Muscle of back (tissue), 11 donors: ENCODE measurements around the gene MDGA2. TPM values are rescaled to one million over a fixed set of nuclear protein-coding genes. Genes with fewer than 3 reads are reported as not detected.

Source experiments
- DNase-seq, 3 donors: peaks; one replicate each; pipeline versions ENCODE4 v3.0.0 to v3.0.0-alpha.2; 2013
- polyA plus RNA-seq, 10 donors: library from polyadenylated mRNA; unstranded; fragments of 120-200 nt; gene quantifications; one replicate each; pipeline ENCODE4 v1.2.1, GENCODE V29; 2013; ENCODE audit not compliant: insufficient read length in 10 of 10

MDGA2 gene
- polyA plus RNA-seq, 10 donors, result 0.14 to 0.71 (median 0.37) TPM

DNA sequence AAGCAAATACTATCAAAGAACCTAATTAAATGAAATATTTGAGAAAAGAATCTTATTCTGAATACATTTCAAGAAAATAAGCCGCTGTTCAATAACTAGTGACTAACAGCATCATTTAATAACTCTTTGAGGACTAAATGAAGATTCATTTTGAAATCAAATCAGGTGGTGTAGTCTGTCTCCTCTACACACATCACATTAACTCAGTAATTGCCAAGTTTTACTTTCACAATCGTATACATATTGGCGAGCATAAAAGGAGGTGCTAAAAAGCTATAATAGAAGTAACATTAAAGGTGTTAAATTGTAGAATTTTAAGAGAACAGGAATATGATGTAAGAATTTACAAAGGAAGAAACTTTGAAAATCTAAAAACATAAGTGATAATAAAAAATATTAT lies 185.1 kb downstream of the MDGA2 start:
- DNase-seq, result no peak

DNA sequence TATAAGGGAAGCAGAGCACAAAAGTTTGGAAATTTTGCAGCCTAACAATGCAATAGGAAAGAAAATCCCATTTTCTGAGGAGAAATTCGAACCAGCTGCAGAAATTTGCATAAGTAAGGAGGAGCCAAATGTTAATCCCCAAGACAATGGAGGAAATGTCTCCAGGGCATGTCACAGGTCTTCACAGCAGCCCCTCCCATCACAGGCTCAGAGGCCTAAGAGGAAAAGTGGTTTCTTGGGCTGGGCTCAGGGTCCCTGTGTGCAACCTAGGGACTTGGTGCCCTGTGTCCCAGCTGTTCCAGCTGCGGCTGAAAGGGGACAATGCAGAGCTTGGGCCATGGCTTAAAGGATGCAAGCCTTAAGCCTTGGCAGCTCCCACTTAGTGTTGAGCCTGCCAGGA lies 190.0 kb downstream of the MDGA2 start:
- no peak for DNase-seq

DNA sequence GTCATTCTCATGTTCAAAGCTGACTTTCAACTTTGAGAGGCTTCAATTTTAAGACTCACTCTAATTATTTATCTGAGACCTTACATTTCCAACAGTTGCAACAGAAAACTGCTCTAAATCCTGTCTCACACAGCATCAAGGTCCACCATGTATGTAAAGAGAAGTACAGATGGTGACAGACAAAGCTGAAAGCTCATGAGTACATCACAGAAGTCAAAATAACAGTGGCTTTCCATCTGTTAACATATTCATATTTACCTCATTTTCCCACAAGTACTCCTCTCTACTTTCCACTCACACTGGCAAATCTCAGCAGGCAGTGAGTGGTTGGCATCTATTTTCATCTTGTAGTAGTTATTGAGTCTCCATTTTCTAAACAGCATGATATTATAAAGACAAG lies 192.0 kb downstream of the MDGA2 start:
- DNase-seq, result no peak

DNA sequence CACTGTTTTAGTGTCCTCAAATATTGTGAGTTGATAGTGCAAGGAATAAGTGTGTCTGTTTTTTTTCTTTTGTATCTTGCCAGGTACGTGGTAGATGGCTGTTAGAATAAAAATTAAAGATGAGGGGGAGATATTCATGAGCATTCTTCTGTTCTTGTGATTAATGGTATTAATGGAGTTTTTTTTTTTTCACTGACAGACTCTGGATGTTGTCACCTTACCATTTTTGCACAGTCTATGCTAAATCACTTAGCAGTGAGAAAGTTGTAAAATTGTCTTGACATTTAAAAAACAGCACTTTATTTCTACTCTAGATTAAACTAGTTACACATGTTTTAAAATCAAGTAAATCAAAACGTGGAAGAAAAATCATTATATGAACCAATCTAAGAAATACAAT lies 204.3 kb downstream of the MDGA2 start:
- no peak for DNase-seq

DNA sequence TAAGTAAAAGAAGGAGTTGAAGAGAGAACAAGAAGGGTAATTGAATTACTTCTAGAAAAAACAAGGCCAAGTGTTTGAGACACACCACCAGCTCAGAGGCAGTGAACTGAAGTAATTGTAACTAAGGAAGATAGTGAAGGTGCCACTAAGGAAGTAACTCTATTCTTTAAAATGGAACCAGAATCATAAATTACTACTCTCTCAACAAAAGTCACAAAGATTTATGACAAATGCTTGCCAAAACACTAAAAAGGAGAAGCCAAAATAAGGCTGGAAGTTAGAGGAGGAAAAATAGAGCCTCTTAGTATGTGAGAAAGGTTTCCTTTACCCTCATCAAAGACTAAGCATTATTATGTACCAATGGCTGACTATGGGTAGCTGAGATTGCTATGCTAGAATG lies 208.5 kb downstream of the MDGA2 start:
- no peak for DNase-seq

DNA sequence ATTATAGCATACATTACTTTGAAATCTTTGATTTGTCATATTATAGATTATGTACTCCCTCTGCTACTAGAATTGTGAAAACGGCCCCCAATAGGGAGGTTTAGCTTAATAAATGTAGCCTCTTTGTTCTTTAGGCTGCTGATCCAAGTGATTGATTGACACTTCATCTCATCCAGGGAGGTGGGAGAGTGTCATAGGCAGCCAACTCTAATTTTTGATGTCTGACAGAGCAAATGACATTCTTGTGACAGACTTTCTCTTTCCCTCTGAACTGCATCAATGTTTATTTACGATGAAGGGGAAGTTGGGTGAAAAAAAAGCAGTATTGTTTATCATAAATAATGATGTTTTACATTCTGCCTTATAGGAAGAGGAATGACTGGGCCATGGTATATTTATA lies 221.4 kb downstream of the MDGA2 start:
- no peak for DNase-seq

DNA sequence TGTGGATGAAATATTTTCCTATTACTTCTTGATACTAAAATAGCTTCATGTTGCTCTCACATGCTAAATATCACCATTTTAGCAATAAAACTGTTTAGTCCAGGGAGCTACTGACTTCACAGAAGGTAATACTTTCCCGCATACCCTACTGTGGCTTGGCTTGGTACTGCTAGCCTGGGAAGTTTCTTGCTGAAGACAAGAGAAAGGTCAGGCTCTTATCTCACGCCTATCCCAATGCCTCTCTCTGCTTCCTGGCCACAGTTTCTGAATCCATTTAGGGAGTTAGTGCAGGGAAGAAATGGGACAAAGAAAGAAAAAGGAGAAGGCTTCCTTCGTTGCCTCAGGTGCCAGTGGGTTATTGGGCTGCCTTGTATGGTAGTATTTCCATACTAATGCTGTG lies 228.3 kb downstream of the MDGA2 start:
- no peak for DNase-seq

DNA sequence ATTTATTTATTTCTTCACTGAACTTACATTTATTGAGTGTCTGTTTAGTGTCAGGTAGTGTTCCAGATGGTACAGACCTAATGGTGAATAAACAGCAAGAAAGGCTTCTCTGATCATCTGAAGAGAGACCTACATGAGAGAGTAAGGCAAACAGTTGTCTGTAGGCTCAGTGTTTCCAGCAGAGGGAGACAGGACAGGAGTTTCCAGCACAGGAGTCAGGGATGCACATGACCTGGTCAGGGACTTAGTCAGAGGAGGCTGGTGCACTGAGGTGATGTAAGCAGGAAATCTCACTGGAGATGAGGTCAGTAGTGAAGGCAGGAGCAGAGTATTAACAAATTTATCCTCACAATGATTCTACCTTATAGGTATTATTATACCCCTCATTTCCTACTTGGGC lies 233.2 kb downstream of the MDGA2 start:
- DNase-seq, result peak in 1 of 3 donors; percentile 4

DNA sequence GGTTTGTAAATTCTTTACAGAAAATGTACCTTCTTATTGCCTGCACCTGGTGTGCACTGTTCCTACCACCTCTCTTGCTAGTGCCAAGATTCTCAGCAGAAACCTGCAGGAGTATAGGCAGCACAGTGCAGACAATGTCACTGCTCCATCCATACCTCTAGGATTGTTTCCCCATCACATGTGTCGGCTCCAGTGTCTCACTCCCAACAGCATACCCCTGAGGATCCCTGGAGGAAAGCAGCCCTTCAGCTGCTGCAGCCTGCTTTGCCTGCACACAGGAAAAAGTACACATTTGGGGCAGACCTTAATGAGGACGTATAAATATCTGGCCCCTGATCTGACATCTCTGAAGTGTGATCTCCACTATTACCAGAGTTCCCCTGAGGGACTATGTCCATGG lies 235.5 kb downstream of the MDGA2 start:
- DNase-seq, result no peak

DNA sequence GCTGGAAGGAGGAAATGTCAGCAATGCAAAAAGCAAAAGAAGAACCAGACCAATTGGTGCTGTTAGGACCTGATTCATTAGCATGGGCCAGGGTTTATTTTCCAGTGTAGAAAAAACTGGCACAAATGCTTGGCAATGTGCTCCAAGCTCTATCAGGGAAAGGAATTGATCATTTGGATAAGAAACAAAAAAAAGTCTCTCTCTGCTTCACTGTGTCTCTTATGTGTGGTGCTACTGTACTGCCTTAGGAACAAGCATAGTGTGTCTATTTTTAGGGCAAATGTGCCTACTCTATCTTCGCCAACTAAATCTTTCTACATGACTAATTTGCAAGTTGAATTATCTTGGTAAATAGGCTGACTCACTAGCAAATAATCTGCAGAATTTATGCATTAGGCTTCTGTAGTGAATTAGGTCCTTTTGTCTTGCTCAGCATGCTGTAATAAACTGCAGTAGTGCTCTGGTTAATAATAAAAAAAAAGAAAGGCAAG lies 236.7 kb downstream of the MDGA2 start:
- DNase-seq, result peak in 2 of 3 donors; percentile 9 to 38

DNA sequence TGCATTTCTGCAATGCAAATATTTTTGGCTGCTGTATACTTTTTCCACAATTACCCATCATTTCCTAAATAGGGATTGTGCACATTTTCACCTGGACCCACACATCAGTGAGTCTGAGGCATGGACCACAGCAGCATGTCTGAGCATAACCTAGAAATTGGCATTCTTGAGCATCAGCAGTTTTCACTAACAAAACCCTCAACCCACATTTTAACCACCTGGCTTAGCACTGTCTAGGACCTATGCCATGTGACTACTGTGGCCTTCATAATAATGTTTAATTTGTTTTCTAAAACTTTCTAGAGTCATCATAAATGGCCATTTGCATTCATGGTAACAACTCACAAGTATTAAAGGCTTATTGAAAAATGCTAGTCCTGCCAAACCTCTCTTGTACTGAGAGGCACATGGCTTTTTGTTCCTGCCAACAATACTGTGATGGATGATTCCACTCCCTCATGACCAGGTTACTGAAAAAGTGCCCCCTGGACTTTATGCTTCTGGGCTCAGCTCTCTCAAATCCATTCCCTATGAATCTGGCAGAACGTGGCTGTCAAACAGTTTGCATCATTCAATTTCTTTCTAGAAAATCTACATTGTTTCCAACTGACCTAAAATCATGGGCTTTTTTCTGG lies 240.0 kb downstream of the MDGA2 start:
- DNase-seq, result peak in 1 of 3 donors; percentile 4

DNA sequence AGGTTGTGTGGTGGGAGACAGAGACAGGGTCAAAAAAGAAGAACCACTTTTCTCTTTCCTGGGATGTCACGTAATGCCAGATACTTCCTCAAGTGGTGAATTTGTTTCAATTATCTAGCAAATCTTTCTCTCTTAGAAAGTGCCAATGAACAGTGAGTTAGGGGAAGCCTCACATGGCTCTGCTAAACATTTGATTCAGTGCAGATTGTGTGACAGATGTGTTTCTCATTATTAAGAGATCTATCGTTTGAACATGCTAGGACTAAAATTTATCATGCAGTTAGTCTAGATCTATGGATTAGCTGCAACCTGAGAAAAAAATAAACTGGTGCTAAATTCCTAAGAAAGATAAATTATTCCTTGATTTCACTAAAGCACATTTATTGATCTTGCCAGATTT lies 247.8 kb downstream of the MDGA2 start:
- no peak for DNase-seq

DNA sequence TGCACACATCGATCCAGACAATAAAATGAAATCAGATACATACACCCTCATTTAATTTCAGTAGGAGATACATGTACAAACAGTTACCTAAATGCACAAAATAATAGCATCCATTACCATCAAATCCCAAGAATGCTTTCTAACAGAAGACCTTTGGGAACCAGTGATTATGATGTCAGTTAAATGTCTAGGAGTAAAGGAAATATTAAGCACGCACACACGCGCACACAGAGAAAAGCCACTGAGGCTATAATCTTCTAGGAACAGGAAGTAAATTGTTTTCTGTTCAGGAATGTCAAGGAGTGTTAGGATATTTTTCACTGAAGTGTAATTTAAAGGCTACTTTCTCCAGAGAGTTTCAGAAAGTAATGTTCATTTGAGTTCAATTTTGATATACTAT lies 250.1 kb downstream of the MDGA2 start:
- no peak for DNase-seq

DNA sequence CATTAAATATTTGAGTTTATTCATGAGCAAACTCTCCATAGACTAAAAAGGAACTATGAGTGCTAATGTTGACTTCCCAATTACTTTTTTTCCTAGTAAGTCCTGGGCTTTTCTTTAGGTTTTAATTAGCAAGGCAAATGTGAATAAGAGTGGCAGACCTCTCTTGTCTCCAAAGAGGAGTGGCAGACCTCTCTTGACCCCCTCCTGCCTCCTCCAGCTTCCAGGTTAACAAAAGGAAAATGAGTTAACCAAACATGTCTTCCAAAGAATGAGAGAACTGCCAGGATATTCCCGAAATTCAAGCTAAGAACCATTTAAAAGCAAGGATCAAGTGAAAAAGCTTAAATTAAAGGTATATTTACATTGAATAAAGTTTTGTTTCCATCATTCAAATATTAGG lies 253.2 kb downstream of the MDGA2 start:
- DNase-seq, result no peak

DNA sequence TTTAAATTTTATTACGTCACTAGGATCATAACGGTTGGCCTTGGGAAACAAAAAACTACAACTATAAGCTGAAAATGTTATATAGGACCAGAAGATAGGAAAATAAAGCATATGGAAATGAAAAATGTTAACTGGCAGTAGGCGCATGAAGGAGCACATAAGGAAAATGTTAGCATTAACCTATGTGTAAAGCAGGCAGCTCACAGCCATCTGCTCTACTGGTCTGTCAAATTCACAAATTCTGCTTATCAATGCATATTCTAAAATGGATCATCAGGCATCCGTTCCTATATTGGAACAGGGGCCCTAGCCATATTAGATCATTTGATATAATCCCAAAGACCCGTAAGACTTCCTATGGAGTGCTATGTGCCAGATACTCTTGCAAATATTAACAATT lies 263.9 kb downstream of the MDGA2 start:
- no peak for DNase-seq

DNA sequence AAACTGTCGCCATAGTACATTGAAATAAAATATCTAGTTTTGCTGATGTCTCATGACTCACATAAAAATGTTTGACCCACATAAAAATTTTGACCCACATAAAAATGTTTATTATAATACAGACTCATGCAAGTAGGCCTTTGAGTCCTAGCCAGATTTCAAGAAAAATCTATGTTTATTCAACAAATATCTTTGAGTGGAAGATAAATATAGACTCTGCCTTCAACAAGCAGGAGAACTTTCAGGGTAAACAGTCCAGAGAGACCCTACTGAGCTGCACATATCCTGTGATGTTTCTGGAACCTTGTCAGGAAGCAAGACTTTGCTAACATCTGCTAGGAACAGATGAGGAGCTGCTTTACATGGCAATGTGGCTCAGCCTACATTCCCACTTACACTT lies 283.1 kb downstream of the MDGA2 start:
- DNase-seq, result peak; percentile 24 to 81 (median 52)

DNA sequence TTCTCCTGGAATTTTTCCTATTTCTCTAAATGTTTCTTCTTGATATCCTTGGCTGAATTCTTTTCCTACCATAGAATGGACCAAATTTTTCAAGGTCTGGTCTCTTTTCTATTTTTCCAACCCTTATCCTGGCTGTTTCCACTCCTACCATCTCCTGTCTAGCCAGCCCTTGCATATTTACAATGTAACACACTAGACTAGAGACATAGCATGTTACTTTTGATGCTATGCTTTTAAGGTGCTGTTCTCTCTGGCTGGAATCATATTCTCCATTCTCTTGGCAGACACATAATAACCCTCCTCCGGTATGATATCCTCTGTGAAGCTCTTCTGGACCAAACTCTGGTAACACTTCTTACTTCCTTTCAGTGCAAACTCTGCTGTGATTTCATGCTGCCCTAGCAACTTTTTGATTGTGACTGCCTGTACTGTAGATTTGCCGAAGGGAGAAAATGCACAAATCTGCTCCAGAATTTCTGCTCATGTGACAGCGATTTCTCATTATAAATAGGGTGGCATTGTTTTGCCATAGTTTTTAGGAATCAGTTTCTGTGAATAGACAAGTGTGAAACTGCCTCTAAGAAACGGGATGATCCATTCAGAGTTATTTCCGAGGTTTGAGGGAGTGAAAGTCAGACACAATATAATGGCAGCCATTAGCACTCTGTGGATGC lies 284.4 kb downstream of the MDGA2 start:
- DNase-seq, result peak in 2 of 3 donors; percentile 5 to 29

DNA sequence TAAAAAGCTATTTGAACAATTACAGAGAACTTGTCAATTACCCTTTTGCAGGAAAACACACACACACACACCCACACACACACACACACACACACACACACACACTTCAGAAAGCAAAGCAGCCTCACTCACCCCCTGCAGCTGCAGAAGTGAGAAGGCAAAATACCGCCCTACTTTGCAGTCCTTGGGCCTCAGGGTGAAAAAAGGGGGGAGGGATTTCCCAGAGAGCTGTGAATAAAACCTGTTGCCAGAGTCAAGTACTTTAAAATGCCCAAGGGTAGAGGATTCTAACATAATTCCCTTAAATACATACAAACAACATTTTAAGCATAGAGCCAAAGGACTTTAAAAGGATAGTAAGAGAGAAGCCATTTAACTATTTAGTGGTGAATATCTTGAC lies 285.9 kb downstream of the MDGA2 start:
- peak in 1 of 3 donors; percentile 49 for DNase-seq

DNA sequence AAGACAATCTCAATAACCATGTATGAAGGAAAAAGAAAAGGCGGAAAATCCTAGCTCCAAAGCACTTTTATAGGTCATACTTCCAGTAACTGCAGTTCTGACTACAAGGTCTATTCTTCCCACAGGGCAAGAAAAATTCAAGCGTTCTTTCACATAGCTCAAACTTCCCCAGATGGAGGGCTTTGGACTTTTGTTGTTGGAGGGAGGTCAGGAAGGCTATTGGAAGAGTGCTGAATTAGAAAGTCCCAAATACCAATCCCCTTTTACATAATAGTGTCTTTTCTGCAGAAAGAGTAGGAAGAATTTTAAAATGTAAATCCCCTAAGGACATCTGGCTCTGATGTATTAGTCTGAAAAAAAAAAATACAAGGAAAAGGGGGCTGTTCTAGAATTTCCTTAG lies 309.4 kb downstream of the MDGA2 start:
- no peak for DNase-seq

DNA sequence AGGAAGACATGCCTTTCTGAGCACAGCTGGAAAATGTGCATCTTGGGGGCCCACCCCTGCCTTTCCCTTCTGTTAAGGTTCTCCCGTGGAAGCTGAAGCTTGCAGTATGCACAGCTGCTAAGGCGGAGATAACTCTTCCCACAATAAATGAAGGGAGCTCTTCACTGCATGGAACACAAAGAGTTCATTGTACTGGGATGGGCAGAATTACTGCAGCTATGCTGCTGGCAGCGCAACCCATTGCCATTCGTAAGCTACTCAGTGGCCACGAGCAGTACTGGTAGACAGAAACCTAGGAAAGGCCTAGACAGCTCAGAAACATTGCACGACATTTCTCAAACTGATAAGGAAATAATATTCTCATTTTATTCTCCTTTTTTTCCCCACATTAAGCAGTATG lies 310.2 kb downstream of the MDGA2 start:
- peak in 1 of 3 donors; percentile 11 for DNase-seq

DNA sequence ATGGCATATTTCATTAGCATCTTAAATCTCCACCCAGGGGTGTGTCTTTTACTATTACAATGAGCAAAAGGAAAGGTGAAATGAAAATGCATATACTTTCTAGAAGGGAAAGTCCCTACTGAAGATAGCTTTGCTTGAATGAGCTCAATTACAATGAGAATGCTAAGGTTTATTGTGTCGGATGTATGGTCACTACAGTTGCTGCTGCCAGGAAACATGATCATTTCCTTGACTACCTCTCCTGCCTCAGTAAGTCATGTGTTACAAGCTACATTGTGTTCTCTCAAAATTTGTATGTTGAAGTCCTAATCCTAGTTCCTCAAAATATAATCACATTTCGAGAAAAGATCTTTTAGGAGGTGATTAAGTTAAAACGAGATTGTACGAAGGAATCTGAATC lies 322.2 kb downstream of the MDGA2 start:
- no peak for DNase-seq

DNA sequence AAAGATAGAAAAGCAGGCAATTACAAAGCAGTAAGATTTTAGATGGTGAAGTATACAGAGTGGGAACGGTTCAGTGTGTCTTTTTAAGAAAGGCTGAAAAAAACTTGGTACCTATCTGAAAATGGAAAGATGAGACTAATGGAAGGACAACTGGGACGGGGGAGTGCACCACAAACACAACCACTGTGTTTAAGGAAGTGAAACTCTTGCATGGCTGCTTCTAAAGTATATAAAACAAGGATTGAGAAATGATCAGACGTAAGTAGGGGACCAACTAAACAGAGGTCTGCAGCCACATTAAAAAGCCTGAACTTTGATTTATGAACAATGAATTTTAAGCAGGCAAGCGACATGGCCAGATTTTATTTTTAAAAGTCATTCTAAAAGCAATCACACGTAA lies 328.6 kb downstream of the MDGA2 start:
- DNase-seq, result no peak

DNA sequence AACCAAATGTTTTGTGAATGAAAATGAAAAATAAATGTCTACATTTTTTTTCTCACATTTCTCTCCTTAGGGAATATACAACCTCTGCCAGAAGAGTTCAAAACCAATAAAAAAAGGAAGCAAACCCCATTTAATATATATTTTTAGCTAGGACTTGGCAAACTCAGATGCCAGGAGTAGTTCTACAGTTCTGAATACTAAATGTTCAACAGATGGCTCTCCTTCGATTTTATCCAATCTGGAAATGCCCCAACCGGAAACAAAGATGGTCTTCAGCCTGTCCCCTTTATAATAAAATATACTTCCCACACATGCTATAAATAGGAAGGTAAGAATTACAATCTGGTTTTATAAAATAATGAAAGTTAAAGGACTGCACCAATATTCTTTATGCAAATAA lies 330.4 kb downstream of the MDGA2 start:
- DNase-seq, result peak in 2 of 3 donors; percentile 34 to 49

DNA sequence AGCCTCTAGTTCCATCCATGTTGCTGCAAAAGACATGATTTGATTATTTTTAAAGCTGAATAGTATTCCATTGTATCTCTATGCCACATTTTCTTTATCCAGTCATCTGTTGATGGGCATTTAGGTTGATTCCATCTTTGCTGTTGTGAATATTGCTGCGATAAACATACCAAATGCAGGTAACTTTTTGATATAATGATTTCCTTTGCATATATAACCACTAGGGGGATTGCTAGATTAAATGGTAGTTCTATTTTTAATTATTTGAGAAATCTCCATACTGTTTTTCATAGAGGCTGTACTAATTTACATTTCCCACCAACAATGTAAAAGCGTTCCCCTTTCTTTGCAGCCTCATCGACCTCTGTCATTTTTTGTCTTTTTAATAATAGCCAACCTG lies 342.5 kb downstream of the MDGA2 start:
- no peak for DNase-seq
